HEK293 (cell line): ENCODE data around the gene EEF1AKMT4.

Source experiments
- CTCF ChIA-PET: fragments of 350-600 bp; formaldehyde crosslinking; extraction: SDS; loops from one replicate; lab custom pipeline; 2021; ENCODE audit warnings: antibody characterized with exemption; lab: Yijun Ruan, JAX
- POLR2A ChIA-PET: fragments of 300-600 bp; formaldehyde crosslinking; extraction: SDS; loops from one replicate; lab custom pipeline; 2020; ENCODE audit warnings: antibody characterized with exemption, inconsistent platforms; lab: Yijun Ruan, JAX
- H3K27ac ChIP-seq: fragments of 200-500 bp; sonication (Bioruptor generic); 2 replicates; pipeline ENCODE4 v1.5.1; 2014; ENCODE audit warnings: low read depth, low read length, control low read depth, inconsistent platforms; ENCODE audit errors: extremely low read depth
- H3K36me3 ChIP-seq, 2 experiments: fragments of 200-500 bp in 1 of 2; sonication (Bioruptor generic) in 1 of 2; 1 replicate in 1 of 2; 2 replicates in 1 of 2; pipeline ENCODE4 v1.5.1; 2014 to 2017; ENCODE audit warnings: inconsistent platforms in 2 of 2, low read length in 2 of 2; ENCODE audit not compliant: control insufficient read depth in 2 of 2, insufficient read depth in 1 of 2
- H3K4me1 ChIP-seq: fragments of 200-500 bp; sonication (Bioruptor generic); 2 replicates; pipeline ENCODE4 v1.5.1; 2014; ENCODE audit warnings: mild to moderate bottlenecking, low read length, inconsistent platforms; ENCODE audit not compliant: control insufficient read depth, insufficient read depth
- H3K4me3 ChIP-seq: 2 replicates; pipeline ENCODE4 v1.5.1; 2011; ENCODE audit warnings: low read depth, mild to moderate bottlenecking, control low read depth, low read length, moderate library complexity
- H3K9me3 ChIP-seq: fragments of 200-500 bp; sonication (Bioruptor generic); 2 replicates; pipeline ENCODE4 v1.5.1; 2014; ENCODE audit warnings: low read depth, low read length, inconsistent platforms; ENCODE audit not compliant: control insufficient read depth, insufficient read depth
- EGR2 ChIP-seq: fragments of 450-650 bp; formaldehyde crosslinking; IDR thresholded peaks from 2 replicates; pipeline ENCODE4 v1.5.1; 2016; ENCODE audit warnings: low read depth, missing biosample characterization, missing genetic modification characterization
- GFI1B ChIP-seq: fragments of 450-650 bp; formaldehyde crosslinking; IDR thresholded peaks from 2 replicates; pipeline ENCODE4 v1.5.1; 2016; ENCODE audit warnings: missing biosample characterization, missing genetic modification characterization
- GLI2 ChIP-seq: fragments of 450-650 bp; formaldehyde crosslinking; IDR thresholded peaks from 2 replicates; pipeline ENCODE4; 2017; ENCODE audit warnings: missing biosample characterization, missing genetic modification characterization, low read depth, borderline replicate concordance
- RBAK ChIP-seq: fragments of 450-650 bp; formaldehyde crosslinking; IDR thresholded peaks from 2 replicates; pipeline ENCODE4 v1.5.1; 2016; ENCODE audit warnings: missing biosample characterization, missing genetic modification characterization
- SALL2 ChIP-seq: fragments of 450-650 bp; formaldehyde crosslinking; IDR thresholded peaks from 2 replicates; pipeline ENCODE4 v1.5.0; 2017; ENCODE audit warnings: missing biosample characterization, mild to moderate bottlenecking, missing genetic modification characterization, borderline replicate concordance
- ZBTB48 ChIP-seq: fragments of 450-650 bp; formaldehyde crosslinking; IDR thresholded peaks from 2 replicates; pipeline ENCODE4 v1.5.1; 2016; ENCODE audit warnings: missing biosample characterization, missing genetic modification characterization
- ZBTB7A ChIP-seq: fragments of 450-650 bp; formaldehyde crosslinking; IDR thresholded peaks from 2 replicates; pipeline ENCODE4 v1.5.1; 2016; ENCODE audit warnings: low read depth, missing biosample characterization, missing genetic modification characterization
- ZNF146 ChIP-seq: fragments of 450-650 bp; formaldehyde crosslinking; IDR thresholded peaks from 2 replicates; pipeline ENCODE4 v1.5.1; 2016; ENCODE audit warnings: missing biosample characterization, missing genetic modification characterization
- ZNF157 ChIP-seq: fragments of 450-650 bp; formaldehyde crosslinking; IDR thresholded peaks from 2 replicates; pipeline ENCODE4 v1.5.1; 2016; ENCODE audit warnings: missing biosample characterization, missing genetic modification characterization
- ZNF2 ChIP-seq: fragments of 450-650 bp; formaldehyde crosslinking; IDR thresholded peaks from 2 replicates; pipeline ENCODE4 v1.5.1; 2016; ENCODE audit warnings: missing biosample characterization, missing genetic modification characterization
- ZNF202 ChIP-seq: fragments of 450-650 bp; formaldehyde crosslinking; IDR thresholded peaks from 2 replicates; pipeline ENCODE4 v1.5.1; 2016; ENCODE audit warnings: missing biosample characterization, missing genetic modification characterization, borderline replicate concordance
- ZNF23 ChIP-seq: fragments of 450-650 bp; formaldehyde crosslinking; IDR thresholded peaks from 2 replicates; pipeline ENCODE4 v1.5.1; 2016; ENCODE audit warnings: missing biosample characterization, missing genetic modification characterization, borderline replicate concordance
- ZNF248 ChIP-seq: fragments of 450-650 bp; formaldehyde crosslinking; IDR thresholded peaks from 2 replicates; pipeline ENCODE4 v1.5.1; 2017; ENCODE audit warnings: missing biosample characterization, missing genetic modification characterization
- ZNF292 ChIP-seq: fragments of 450-650 bp; formaldehyde crosslinking; IDR thresholded peaks from 2 replicates; pipeline ENCODE4 v1.5.1; 2016; ENCODE audit warnings: low read depth, missing biosample characterization, missing genetic modification characterization, borderline replicate concordance
- ZNF302 ChIP-seq: fragments of 450-650 bp; formaldehyde crosslinking; IDR thresholded peaks from 2 replicates; pipeline ENCODE4 v1.5.1; 2016; ENCODE audit warnings: missing biosample characterization, missing genetic modification characterization, low read depth
- ZNF341 ChIP-seq: fragments of 450-650 bp; formaldehyde crosslinking; IDR thresholded peaks from 2 replicates; pipeline ENCODE4; 2016; ENCODE audit warnings: low read depth, missing biosample characterization, missing genetic modification characterization
- ZNF514 ChIP-seq: fragments of 450-650 bp; formaldehyde crosslinking; IDR thresholded peaks from 2 replicates; pipeline ENCODE4 v1.5.1; 2016; ENCODE audit warnings: missing biosample characterization, missing genetic modification characterization
- ZNF549 ChIP-seq: fragments of 450-650 bp; IDR thresholded peaks from 2 replicates; pipeline ENCODE4 v1.5.1; 2018; ENCODE audit warnings: missing biosample characterization, missing genetic modification characterization, mild to moderate bottlenecking, inconsistent platforms, moderate library complexity
- ZNF558 ChIP-seq: fragments of 450-650 bp; formaldehyde crosslinking; IDR thresholded peaks from 2 replicates; pipeline ENCODE4 v1.5.1; 2016; ENCODE audit warnings: missing biosample characterization, missing genetic modification characterization
- ZNF677 ChIP-seq: fragments of 450-650 bp; IDR thresholded peaks from 2 replicates; pipeline ENCODE4 v1.5.0; 2018; ENCODE audit warnings: missing biosample characterization, mild to moderate bottlenecking, missing genetic modification characterization, moderate library complexity
- ZNF776 ChIP-seq: fragments of 450-650 bp; formaldehyde crosslinking; IDR thresholded peaks from 2 replicates; pipeline ENCODE4 v1.5.0; 2017; ENCODE audit warnings: missing biosample characterization, missing genetic modification characterization, borderline replicate concordance
- TF ChIP-seq, protein P1 (sequence below): fragments of 450-650 bp; formaldehyde crosslinking; IDR thresholded peaks from 2 replicates; pipeline ENCODE4 v1.5.1; 2016; ENCODE audit warnings: missing biosample characterization, missing genetic modification characterization, low read depth
- TF ChIP-seq, protein P2 (sequence below): fragments of 450-650 bp; formaldehyde crosslinking; IDR thresholded peaks from 2 replicates; pipeline ENCODE4 v1.5.1; 2016; ENCODE audit warnings: missing biosample characterization, missing genetic modification characterization
- TF ChIP-seq, protein P3 (sequence below): fragments of 450-650 bp; formaldehyde crosslinking; IDR thresholded peaks from 2 replicates; pipeline ENCODE4 v1.5.1; 2016; ENCODE audit warnings: missing biosample characterization, missing genetic modification characterization
- TF ChIP-seq, protein P4 (sequence below): fragments of 450-650 bp; formaldehyde crosslinking; IDR thresholded peaks from 2 replicates; pipeline ENCODE4 v1.5.1; 2016; ENCODE audit warnings: missing biosample characterization, missing genetic modification characterization, low read depth
- TF ChIP-seq, protein P5 (sequence below): fragments of 450-650 bp; formaldehyde crosslinking; IDR thresholded peaks from 2 replicates; pipeline ENCODE4; 2016; ENCODE audit warnings: missing biosample characterization, missing genetic modification characterization

Gene EEF1AKMT4

DNA sequence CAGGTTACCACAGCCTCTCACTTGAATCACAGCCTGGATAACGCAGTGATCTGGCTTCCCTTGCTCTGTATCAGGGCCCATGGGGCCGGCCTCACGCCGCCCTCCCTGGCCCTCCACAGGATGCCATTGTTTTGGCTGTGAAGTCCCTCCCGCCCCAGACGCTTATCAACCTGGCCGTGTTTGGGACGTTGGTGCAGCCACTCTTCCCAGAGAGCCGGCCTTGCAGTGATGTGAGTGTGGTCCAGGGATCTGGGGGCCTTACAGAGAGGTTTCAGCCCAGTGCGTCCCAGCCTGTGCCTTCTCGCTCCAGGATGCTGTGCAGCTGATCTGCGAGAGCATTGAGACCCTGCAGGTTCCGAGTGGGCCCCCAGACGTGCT lies 13.4 kb upstream of the EEF1AKMT4 start:
- TF ChIP-seq ZNF292 (no peak), SALL2 (tag by site-specific recombination) (no peak), RBAK (no peak), ZNF514 (tag by site-specific recombination) (no peak), ZNF23 (tag by site-specific recombination) (no peak), ZNF157 (tag by site-specific recombination) (no peak), ZNF202 (no peak), ZBTB48 (tag by site-specific recombination) (no peak), ZBTB7A (tag by site-specific recombination) (no peak), ZNF341 (tag by site-specific recombination) (no peak), GLI2 (tag by site-specific recombination) (no peak), ZNF248 (no peak), ZNF558 (tag by site-specific recombination) (no peak), ZNF302 (tag by site-specific recombination) (no peak)
- TF ChIP-seq, protein P1, sequence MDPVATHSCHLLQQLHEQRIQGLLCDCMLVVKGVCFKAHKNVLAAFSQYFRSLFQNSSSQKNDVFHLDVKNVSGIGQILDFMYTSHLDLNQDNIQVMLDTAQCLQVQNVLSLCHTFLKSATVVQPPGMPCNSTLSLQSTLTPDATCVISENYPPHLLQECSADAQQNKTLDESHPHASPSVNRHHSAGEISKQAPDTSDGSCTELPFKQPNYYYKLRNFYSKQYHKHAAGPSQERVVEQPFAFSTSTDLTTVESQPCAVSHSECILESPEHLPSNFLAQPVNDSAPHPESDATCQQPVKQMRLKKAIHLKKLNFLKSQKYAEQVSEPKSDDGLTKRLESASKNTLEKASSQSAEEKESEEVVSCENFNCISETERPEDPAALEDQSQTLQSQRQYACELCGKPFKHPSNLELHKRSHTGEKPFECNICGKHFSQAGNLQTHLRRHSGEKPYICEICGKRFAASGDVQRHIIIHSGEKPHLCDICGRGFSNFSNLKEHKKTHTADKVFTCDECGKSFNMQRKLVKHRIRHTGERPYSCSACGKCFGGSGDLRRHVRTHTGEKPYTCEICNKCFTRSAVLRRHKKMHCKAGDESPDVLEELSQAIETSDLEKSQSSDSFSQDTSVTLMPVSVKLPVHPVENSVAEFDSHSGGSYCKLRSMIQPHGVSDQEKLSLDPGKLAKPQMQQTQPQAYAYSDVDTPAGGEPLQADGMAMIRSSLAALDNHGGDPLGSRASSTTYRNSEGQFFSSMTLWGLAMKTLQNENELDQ (tag by site-specific recombination): no peak
- TF ChIP-seq, protein P2, sequence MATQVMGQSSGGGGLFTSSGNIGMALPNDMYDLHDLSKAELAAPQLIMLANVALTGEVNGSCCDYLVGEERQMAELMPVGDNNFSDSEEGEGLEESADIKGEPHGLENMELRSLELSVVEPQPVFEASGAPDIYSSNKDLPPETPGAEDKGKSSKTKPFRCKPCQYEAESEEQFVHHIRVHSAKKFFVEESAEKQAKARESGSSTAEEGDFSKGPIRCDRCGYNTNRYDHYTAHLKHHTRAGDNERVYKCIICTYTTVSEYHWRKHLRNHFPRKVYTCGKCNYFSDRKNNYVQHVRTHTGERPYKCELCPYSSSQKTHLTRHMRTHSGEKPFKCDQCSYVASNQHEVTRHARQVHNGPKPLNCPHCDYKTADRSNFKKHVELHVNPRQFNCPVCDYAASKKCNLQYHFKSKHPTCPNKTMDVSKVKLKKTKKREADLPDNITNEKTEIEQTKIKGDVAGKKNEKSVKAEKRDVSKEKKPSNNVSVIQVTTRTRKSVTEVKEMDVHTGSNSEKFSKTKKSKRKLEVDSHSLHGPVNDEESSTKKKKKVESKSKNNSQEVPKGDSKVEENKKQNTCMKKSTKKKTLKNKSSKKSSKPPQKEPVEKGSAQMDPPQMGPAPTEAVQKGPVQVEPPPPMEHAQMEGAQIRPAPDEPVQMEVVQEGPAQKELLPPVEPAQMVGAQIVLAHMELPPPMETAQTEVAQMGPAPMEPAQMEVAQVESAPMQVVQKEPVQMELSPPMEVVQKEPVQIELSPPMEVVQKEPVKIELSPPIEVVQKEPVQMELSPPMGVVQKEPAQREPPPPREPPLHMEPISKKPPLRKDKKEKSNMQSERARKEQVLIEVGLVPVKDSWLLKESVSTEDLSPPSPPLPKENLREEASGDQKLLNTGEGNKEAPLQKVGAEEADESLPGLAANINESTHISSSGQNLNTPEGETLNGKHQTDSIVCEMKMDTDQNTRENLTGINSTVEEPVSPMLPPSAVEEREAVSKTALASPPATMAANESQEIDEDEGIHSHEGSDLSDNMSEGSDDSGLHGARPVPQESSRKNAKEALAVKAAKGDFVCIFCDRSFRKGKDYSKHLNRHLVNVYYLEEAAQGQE (tag by site-specific recombination): no peak
- TF ChIP-seq, protein P3, sequence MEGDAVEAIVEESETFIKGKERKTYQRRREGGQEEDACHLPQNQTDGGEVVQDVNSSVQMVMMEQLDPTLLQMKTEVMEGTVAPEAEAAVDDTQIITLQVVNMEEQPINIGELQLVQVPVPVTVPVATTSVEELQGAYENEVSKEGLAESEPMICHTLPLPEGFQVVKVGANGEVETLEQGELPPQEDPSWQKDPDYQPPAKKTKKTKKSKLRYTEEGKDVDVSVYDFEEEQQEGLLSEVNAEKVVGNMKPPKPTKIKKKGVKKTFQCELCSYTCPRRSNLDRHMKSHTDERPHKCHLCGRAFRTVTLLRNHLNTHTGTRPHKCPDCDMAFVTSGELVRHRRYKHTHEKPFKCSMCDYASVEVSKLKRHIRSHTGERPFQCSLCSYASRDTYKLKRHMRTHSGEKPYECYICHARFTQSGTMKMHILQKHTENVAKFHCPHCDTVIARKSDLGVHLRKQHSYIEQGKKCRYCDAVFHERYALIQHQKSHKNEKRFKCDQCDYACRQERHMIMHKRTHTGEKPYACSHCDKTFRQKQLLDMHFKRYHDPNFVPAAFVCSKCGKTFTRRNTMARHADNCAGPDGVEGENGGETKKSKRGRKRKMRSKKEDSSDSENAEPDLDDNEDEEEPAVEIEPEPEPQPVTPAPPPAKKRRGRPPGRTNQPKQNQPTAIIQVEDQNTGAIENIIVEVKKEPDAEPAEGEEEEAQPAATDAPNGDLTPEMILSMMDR (tag by site-specific recombination): no peak
- ChIA-PET POLR2A (interaction anchor here (1.0 kb wide), 1 partner anchor 10 kb away, joined by 3 read pairs; no protein-coding TSS in a partner anchor), CTCF (interaction anchor here (0.6 to 8.7 kb wide), 3 partner anchors 8 to 11 kb away, joined by 3 to 66 read pairs (median 4); partner anchors contain the start of gene VWA5B2)
- no peak overlapping the region for H3K4me3 ChIP-seq
- no peaks in the 10 kb centered on the region for H3K4me1 ChIP-seq
- H3K36me3 ChIP-seq: no peaks in the 10 kb centered on the region
- H3K9me3 ChIP-seq: no peaks in the 10 kb centered on the region
- no peak overlapping the region for H3K27ac ChIP-seq

DNA sequence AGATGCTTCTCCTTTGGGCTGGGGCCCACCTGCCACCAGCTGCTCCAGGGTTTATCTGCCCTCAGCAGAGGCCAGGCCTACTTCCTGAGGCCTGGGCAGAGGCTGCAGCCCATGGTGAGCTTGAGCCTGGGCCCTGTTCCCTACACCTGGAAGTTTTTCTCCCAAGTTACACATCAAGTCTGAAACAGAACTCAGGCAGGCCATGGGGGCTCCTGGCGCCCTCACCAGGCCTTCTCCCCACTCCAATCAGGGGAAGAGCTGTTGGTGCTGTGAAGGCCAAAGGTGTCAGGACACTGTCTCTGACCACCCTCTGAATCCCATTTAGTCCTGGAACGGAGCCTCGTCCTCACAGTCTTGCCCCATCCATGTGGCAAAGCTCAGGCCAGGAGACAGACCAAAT lies 12.8 kb upstream of the EEF1AKMT4 start:
- no peak overlapping the region for H3K4me3 ChIP-seq
- TF ChIP-seq, protein P4, sequence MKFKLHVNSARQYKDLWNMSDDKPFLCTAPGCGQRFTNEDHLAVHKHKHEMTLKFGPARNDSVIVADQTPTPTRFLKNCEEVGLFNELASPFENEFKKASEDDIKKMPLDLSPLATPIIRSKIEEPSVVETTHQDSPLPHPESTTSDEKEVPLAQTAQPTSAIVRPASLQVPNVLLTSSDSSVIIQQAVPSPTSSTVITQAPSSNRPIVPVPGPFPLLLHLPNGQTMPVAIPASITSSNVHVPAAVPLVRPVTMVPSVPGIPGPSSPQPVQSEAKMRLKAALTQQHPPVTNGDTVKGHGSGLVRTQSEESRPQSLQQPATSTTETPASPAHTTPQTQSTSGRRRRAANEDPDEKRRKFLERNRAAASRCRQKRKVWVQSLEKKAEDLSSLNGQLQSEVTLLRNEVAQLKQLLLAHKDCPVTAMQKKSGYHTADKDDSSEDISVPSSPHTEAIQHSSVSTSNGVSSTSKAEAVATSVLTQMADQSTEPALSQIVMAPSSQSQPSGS: no peak
- no peak for TF ChIP-seq ZNF2 (tag by site-specific recombination)
- TF ChIP-seq ZNF146 (tag by site-specific recombination): no peak
- no peak for TF ChIP-seq ZNF549
- no peak for TF ChIP-seq GFI1B (tag by site-specific recombination)
- TF ChIP-seq ZNF776 (tag by site-specific recombination): no peak
- TF ChIP-seq EGR2 (tag by site-specific recombination): no peak
- TF ChIP-seq, protein P5, sequence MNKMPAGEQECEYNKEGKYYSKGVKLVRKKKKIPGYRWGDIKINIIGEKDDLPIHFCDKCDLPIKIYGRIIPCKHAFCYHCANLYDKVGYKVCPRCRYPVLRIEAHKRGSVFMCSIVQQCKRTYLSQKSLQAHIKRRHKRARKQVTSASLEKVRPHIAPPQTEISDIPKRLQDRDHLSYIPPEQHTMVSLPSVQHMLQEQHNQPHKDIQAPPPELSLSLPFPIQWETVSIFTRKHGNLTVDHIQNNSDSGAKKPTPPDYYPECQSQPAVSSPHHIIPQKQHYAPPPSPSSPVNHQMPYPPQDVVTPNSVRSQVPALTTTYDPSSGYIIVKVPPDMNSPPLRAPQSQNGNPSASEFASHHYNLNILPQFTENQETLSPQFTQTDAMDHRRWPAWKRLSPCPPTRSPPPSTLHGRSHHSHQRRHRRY (tag by site-specific recombination): no peak
- TF ChIP-seq ZNF677 (tag by site-specific recombination): no peak
- no peaks in the 10 kb centered on the region for H3K36me3 ChIP-seq
- H3K4me1 ChIP-seq: no peaks in the 10 kb centered on the region
- no peak overlapping the region for H3K27ac ChIP-seq
- H3K9me3 ChIP-seq: no peaks in the 10 kb centered on the region
- CTCF ChIA-PET: interaction anchor here (0.6 to 8.7 kb wide), 4 partner anchors 9 to 13 kb away, joined by 3 to 66 read pairs (median 4); partner anchors contain the start of genes EEF1AKMT4 and VWA5B2
- POLR2A ChIA-PET: interaction anchor here (1.0 kb wide), 1 partner anchor 10 kb away, joined by 3 read pairs; no protein-coding TSS in a partner anchor
